Activated CD4-positive, alpha-beta T cell treated with anti-CD3 and anti-CD28 coated beads, Interleukin-2, amount 50 U/mL, for 16 hours (primary cell): ENCODE data around the gene RABGAP1.

ENCODE experiments used
- DNase-seq: peaks from one replicate; pipeline ENCODE4 v3.0.0-alpha.2; 2020

The RABGAP1 gene

GRCh38 chr9:123049589-123050222 lies 108.9 kb downstream of the RABGAP1 start:
- DNase-seq: no peak

- DNase-seq: no peak
These were observed 112.2 kb downstream of the RABGAP1 start for GRCh38 chr9:123053046-123053445.

- no peak for DNase-seq
These were observed 112.9 kb downstream of the RABGAP1 start for GRCh38 chr9:123053711-123054110.

GRCh38 chr9:123058834-123059233 lies 118.0 kb downstream of the RABGAP1 start:
- DNase-seq: no peak

GRCh38 chr9:123059472-123060220 lies 118.8 kb downstream of the RABGAP1 start:
- no peak for DNase-seq

- no peak for DNase-seq
These were observed 120.4 kb downstream of the RABGAP1 start for GRCh38 chr9:123061216-123061615.

GRCh38 chr9:123062351-123063176 lies 121.7 kb downstream of the RABGAP1 start:
- DNase-seq: no peak

- DNase-seq: no peak
These were observed 122.4 kb downstream of the RABGAP1 start for GRCh38 chr9:123063177-123063598.

- DNase-seq: no peak
These were observed 123.1 kb downstream of the RABGAP1 start for GRCh38 chr9:123063896-123064295.

GRCh38 chr9:123064716-123065115 lies 123.9 kb downstream of the RABGAP1 start:
- no peak for DNase-seq

GRCh38 chr9:123065196-123065595 lies 124.4 kb downstream of the RABGAP1 start:
- DNase-seq: no peak

GRCh38 chr9:123067136-123067535 lies 126.3 kb downstream of the RABGAP1 start:
- no peak for DNase-seq

GRCh38 chr9:123069010-123069481 lies 128.2 kb downstream of the RABGAP1 start:
- no peak for DNase-seq

- peak; percentile 58 for DNase-seq
These were observed 129.4 kb downstream of the RABGAP1 start for GRCh38 chr9:123070198-123070597.

- no peak for DNase-seq
These were observed 131.7 kb downstream of the RABGAP1 start for GRCh38 chr9:123072407-123072995.

GRCh38 chr9:123073441-123073840 lies 132.6 kb downstream of the RABGAP1 start:
- DNase-seq: no peak

- DNase-seq: no peak
These were observed 133.2 kb downstream of the RABGAP1 start for GRCh38 chr9:123073991-123074422.

GRCh38 chr9:123074628-123075027 lies 133.8 kb downstream of the RABGAP1 start:
- no peak for DNase-seq

- no peak for DNase-seq
These were observed 139.6 kb downstream of the RABGAP1 start for GRCh38 chr9:123080444-123080843.

- peak; percentile 18 for DNase-seq
These were observed 141.0 kb downstream of the RABGAP1 start for GRCh38 chr9:123081824-123082223.

GRCh38 chr9:123083680-123084079 lies 142.9 kb downstream of the RABGAP1 start:
- no peak for DNase-seq

- DNase-seq: no peak
These were observed 143.4 kb downstream of the RABGAP1 start for GRCh38 chr9:123084256-123084655.

GRCh38 chr9:123085916-123086315 lies 145.1 kb downstream of the RABGAP1 start:
- DNase-seq: no peak
